Transverse colon (tissue), 4 donors: ENCODE data around the gene PSME1. TPM values are rescaled to one million over a fixed set of nuclear protein-coding genes. Genes with fewer than 3 reads are reported as not detected.

Experiments
- DNase-seq: peaks from one replicate; pipeline ENCODE4 v3.0.0-alpha.2; 2019
- H3K27ac ChIP-seq, 4 donors: fragments of 200-600 bp; sonication (generic); 2 replicates each; pipeline ENCODE4 v1.5.1; 2016 to 2018; ENCODE audit warnings: inconsistent platforms in 4 of 4
- H3K27me3 ChIP-seq: fragments of 200-600 bp; sonication (generic); 2 replicates; pipeline ENCODE4 v1.5.1; 2017; ENCODE audit warnings: inconsistent platforms
- H3K36me3 ChIP-seq, 4 donors: fragments of 200-600 bp; sonication (generic); 2 replicates each; pipeline ENCODE4 v1.5.1; 2017 to 2019; ENCODE audit warnings: inconsistent platforms in 4 of 4
- H3K4me1 ChIP-seq, 4 donors: fragments of 200-600 bp; sonication (generic); 2 replicates each; pipeline ENCODE4 v1.5.1; 2017 to 2020; ENCODE audit warnings: inconsistent platforms in 4 of 4
- H3K4me3 ChIP-seq, 4 donors: fragments of 200-600 bp; sonication (generic); 1 replicate in 1 of 4; 2 replicates in 3 of 4; pipeline versions ENCODE4 v1.5.1 to v1.6.1; 2017 to 2019; ENCODE audit warnings: inconsistent platforms in 4 of 4
- H3K9me3 ChIP-seq, 2 donors: fragments of 200-600 bp; sonication (generic); 2 replicates each; pipeline ENCODE4 v1.5.1; 2017 to 2019; ENCODE audit warnings: inconsistent platforms in 2 of 2
- CTCF ChIP-seq, 5 experiments: fragments of 200-600 bp in 3 of 5; fragments of 450-650 bp in 2 of 5; sonication (generic) in 3 of 5; IDR thresholded peaks; 1 replicate in 2 of 5; 2 replicates in 3 of 5; pipeline ENCODE4 v1.5.1; 2016 to 2017; ENCODE audit warnings: antibody characterized with exemption in 5 of 5, inconsistent platforms in 3 of 5, mild to moderate bottlenecking in 2 of 5, moderate library complexity in 1 of 5
- EP300 ChIP-seq: sonication (generic); formaldehyde crosslinking; IDR thresholded peaks from one replicate; pipeline ENCODE4 v1.6.1; 2017; ENCODE audit warnings: antibody characterized with exemption, low read depth
- POLR2A ChIP-seq: fragments of 450-650 bp; IDR thresholded peaks from one replicate; pipeline ENCODE4 v1.6.1; 2016; ENCODE audit warnings: antibody characterized with exemption, mild to moderate bottlenecking, moderate library complexity
- POLR2AphosphoS5 ChIP-seq, 3 donors: sonication (generic); formaldehyde crosslinking; IDR thresholded peaks; one replicate each; pipeline ENCODE4 v1.6.1; 2016; ENCODE audit warnings: antibody characterized with exemption in 3 of 3
- WGBS, 2 donors: methylation state at CpG; one replicate each; pipeline ENCODE4 v1.1.5; 2018; ENCODE audit warnings: low coverage in 1 of 2; 5-methylcytosine and 5-hydroxymethylcytosine counted together
- in situ Hi-C, 4 donors: fragments of 200-750 bp; cut with MboI; loops; one replicate each; pipeline versions ENCODE4 v1.15.0 to v1.15.1; 2017; ENCODE audit warnings: low sequenced_read_pairs in 3 of 4, low pct_ligation_motif_present in 1 of 4, low pct_unique_long_range_greater_than_20kb in 1 of 4
- intact Hi-C: fragments of 100-400 bp; cut with DNase I; formaldehyde crosslinking; loops from one replicate; pipeline ENCODE4 v1.15.1; 2023; ENCODE audit warnings: low total_unique reads
- total RNA-seq, 4 donors: library from RNA; depleted of rRNA; stranded (reverse); fragments of >200 nt; gene quantifications; one replicate each; pipeline ENCODE4 v1.1.0, GENCODE V29; 2016

PSME1 gene
- total RNA-seq, 4 donors from 2014 or later = 38.8 to 198 (median 132) TPM

DNA sequence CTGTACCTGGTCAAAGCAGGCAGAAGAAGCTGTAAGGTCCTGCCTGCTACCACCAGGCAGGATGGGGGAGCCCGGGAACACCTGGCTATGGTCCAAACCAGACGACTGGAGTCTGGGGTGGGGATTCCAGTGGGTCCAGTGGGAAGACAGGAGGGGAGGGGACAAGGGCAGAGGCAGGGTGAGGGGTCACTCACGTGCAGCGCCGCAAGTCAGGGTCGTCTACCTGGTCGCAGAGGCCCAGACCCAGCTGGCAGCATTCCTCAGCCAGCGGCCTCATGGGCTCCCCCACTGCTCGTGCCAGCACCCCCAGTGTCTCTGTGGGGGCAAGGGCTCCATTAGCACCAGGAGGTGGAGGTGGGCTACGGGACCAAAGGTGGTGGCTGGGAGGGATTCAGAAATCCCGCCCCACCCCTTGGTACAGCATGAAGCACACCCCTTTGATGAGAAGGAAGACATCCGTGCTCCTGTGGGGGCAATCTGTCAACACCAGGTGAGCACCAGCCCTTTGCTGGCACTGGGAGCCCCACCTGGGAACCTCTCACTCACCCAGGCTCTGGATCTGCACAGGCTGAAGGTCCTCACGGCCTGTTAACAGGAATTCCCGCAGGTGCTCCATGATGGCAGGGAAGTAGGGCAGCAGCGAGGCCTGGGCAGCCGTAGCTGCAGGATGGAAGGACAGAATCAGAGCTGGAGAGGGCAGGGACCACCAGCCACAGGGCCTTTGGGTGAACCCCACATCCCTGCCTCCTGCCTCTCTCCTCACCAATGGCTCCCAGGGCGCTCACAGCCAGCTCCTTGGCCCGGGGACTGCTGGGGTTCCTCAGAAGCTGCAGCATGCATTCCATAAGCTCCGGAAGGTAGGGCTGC is 48.3 kb downstream of the PSME1 start:
- Histone ChIP-seq H3K4me1 (peaks cover 17 to 24% (median 18%) of the 10 kb centered on the region in 4 donors), H3K4me3 (no peak overlapping the region), H3K36me3 (peaks cover 0 to 25% (median 0%) of the 10 kb centered on the region in 4 donors), H3K9me3 (no peaks in the 10 kb centered on the region), H3K27ac (no peak overlapping the region), H3K27me3 (no peaks in the 10 kb centered on the region)
- in situ Hi-C loops = no loop called here
- TF ChIP-seq CTCF (IDR thresholded peaks at IDR 0.05) (no peak), EP300 (no peak), POLR2AphosphoS5 (IDR thresholded peaks at IDR 0.05) (no peak), POLR2A (no peak)
- intact Hi-C loops = no loop called here
- WGBS, 2 donors = 88% methylated on average over 19 of the region's 19 CpGs; no CpG with 5 or more reads in 1 of the 2 donors
- DNase-seq = no peak

DNA sequence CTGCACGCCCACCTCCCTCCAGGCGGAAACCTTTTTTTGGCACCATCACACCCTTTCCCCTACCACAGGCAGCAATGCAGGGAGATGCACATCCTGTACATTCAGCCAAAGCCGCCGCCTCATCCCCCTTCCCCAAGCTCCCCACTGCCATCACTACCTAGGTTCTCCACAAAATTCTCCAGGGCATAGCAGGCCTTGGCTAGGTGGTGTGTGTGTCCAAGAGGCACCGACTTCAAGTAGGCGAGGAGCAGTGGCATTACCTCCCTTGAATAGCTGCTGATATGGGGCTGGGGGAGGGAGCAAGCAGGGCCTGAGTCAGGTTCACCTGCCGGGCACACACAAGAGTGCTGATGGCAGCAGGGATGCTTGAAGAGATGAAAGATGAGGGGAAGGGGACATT is 49.0 kb downstream of the PSME1 start:
- Histone ChIP-seq H3K9me3 (no peaks in the 10 kb centered on the region), H3K4me1 (peaks cover 12 to 20% (median 15%) of the 10 kb centered on the region in 4 donors), H3K27me3 (no peaks in the 10 kb centered on the region), H3K4me3 (no peak overlapping the region), H3K27ac (no peak overlapping the region), H3K36me3 (peaks cover 0 to 20% (median 0%) of the 10 kb centered on the region in 4 donors)
- DNase-seq = no peak
- WGBS, 2 donors = 99% methylated on average over 7 of the region's 7 CpGs; no CpG with 5 or more reads in 1 of the 2 donors
- intact Hi-C loops = no loop called here
- in situ Hi-C loops = no loop called here
- TF ChIP-seq POLR2AphosphoS5 (IDR thresholded peaks at IDR 0.05) (no peak), EP300 (no peak), CTCF (IDR thresholded peaks at IDR 0.05) (no peak), POLR2A (no peak)

- Histone ChIP-seq H3K27me3 (no peaks in the 10 kb centered on the region), H3K36me3 (peaks cover 0 to 15% (median 0%) of the 10 kb centered on the region in 4 donors), H3K4me1 (peaks cover 12 to 20% (median 12%) of the 10 kb centered on the region in 4 donors), H3K9me3 (no peaks in the 10 kb centered on the region), H3K4me3 (no peak overlapping the region), H3K27ac (no peak overlapping the region)
- WGBS, 2 donors = 80 to 95% methylated on average over 1 to 11 of the region's 11 CpGs
- in situ Hi-C loops (no loop called here), intact Hi-C loops (no loop called here)
- no peak for TF ChIP-seq POLR2A
- TF ChIP-seq POLR2AphosphoS5 (IDR thresholded peaks at IDR 0.05) = no peak
- no peak for TF ChIP-seq CTCF (IDR thresholded peaks at IDR 0.05)
- TF ChIP-seq EP300 = no peak
- DNase-seq = no peak
These were observed 49.7 kb downstream of the PSME1 start for GRCh38 chr14:24185741-24186140.

DNA sequence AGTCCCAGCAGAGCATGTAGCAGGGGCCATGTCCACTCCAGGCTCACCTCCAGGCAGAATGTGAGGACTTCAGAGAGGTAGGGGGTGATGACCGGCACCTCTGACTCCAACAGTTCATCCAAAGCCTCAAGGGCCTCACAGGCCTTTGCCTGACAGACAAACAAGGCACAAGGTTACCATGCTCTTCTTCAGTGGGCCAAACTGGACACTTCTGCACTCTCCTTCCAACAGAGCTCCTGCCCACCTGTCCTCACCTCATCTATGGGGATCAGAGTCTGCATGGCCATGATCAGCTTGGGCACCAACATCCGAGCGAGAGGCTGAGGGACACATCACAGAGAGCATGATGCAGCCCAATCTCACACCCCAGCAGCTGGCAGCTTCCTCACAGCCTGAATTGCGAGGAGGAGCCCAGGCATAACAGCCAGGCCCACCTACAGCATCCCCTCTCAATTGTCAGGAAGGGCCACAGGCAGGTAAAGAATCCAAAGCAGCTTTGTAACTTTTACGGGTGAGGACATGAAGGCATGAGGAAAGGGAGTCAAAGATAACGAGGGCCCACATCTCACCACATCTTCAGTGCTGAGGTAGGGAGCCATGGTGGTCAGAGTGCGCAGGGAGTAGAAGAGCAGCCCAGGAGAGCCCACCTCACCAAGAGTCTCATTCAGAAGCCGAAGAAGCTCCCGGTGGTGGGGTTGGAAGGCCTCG is 51.0 kb downstream of the PSME1 start:
- no peak overlapping the region for H3K27ac ChIP-seq
- no peak overlapping the region for H3K4me3 ChIP-seq
- intact Hi-C loops = no loop called here
- WGBS, 2 donors = 89% methylated on average over 5 to 10 of the region's 10 CpGs
- DNase-seq = no peak
- TF ChIP-seq CTCF (IDR thresholded peaks at IDR 0.05) = no peak
- TF ChIP-seq POLR2A = no peak
- no peak for TF ChIP-seq EP300
- no peak for TF ChIP-seq POLR2AphosphoS5 (IDR thresholded peaks at IDR 0.05)
- no peaks in the 10 kb centered on the region for H3K9me3 ChIP-seq
- in situ Hi-C loops = no loop called here
- H3K36me3 ChIP-seq = peaks cover 0 to 15% (median 0%) of the 10 kb centered on the region in 4 donors
- peaks cover 12 to 20% (median 12%) of the 10 kb centered on the region in 4 donors for H3K4me1 ChIP-seq
- H3K27me3 ChIP-seq = no peaks in the 10 kb centered on the region
